BJ (cell line): Measurements from ENCODE around the gene GRIK1. TPM values are rescaled to one million over a fixed set of nuclear protein-coding genes. Genes with fewer than 3 reads are reported as not detected.

Experiments
- CTCF ChIA-PET: fragments of 350-600 bp; formaldehyde crosslinking; extraction: SDS; loops from one replicate; lab custom pipeline; 2021; ENCODE audit warnings: antibody characterized with exemption, inconsistent platforms; lab: Yijun Ruan, JAX
- POLR2A ChIA-PET: fragments of 300-600 bp; sonication (Branson Sonifier 250); formaldehyde crosslinking; extraction: SDS; loops from one replicate; lab custom pipeline; 2021; ENCODE audit warnings: antibody characterized with exemption; lab: Charles Lee
- DNase-seq: peaks from one replicate; pipeline ENCODE4 v3.0.0-alpha.2; 2011; ENCODE audit warnings: low read depth
- H3K27me3 ChIP-seq: 2 replicates; pipeline ENCODE4 v1.6.0; 2011; ENCODE audit warnings: low read length; ENCODE audit not compliant: control insufficient read depth, insufficient read depth
- H3K36me3 ChIP-seq: 2 replicates; pipeline ENCODE4 v1.5.1; 2011; ENCODE audit warnings: low read length; ENCODE audit not compliant: control insufficient read depth, insufficient read depth
- H3K4me3 ChIP-seq: 2 replicates; pipeline ENCODE4 v1.5.1; 2011; ENCODE audit warnings: low read depth, mild to moderate bottlenecking, control low read depth, low read length
- polyA plus RNA-seq: library from polyadenylated mRNA; depleted of rRNA; stranded (reverse); fragments of >200 nt; gene quantifications from 2 replicates; pipeline ENCODE4 v1.2.3, GENCODE V29; 2011
- TF ChIP-seq, protein P1 (sequence below): IDR thresholded peaks from 2 replicates; pipeline ENCODE4 v1.5.1; 2011; ENCODE audit warnings: low read depth, mild to moderate bottlenecking, control low read depth, inconsistent platforms, low read length, moderate library complexity; ENCODE audit not compliant: insufficient read depth

Gene GRIK1
- polyA plus RNA-seq, 1 experiment: 0.04 TPM

DNA sequence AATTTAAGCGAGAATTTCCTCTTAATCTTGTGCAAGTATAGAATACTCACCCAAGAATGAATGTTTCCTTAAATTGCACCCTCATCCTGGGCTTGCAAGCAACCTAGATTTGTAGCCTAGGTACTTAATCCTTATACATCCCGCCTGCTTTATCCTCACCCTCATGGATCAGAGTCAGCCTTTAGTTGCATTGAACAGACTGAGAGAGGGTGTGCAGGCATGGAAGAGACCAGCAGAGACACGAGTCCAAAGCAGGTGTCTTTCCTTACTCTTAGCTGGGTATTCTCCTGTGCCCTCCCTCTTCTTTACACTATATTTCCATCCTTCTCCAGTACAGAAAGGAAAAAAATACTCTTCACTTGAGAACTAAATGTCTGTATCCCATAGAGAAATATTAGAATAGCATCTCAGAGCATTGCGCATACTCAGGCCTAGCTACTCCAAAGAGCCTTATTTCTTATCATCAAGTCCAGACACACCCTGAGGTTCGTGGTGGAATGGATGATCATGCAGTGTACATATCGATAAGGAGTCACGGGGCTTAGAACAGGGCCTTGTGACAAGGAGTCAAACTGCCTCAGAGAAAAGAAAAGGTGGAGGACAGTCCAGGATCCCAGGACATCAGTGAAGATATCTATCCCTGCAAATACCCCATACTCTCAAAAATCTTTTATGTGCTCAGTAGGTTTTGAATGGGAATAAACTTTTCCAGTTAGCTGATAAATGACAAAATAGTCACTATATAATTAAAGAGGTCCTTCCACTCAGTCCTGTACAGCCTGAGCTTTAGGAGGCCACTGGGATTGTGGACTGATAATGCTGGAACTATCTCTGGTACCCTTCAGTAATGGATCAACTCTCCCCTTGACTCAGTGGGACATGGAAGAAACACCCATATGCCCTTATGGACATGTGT lies 297.9 kb downstream of the GRIK1 start:
- Histone ChIP-seq H3K4me3 (no peak overlapping the region), H3K27me3 (no peaks in the 10 kb centered on the region), H3K36me3 (no peaks in the 10 kb centered on the region)
- TF ChIP-seq, protein P1, sequence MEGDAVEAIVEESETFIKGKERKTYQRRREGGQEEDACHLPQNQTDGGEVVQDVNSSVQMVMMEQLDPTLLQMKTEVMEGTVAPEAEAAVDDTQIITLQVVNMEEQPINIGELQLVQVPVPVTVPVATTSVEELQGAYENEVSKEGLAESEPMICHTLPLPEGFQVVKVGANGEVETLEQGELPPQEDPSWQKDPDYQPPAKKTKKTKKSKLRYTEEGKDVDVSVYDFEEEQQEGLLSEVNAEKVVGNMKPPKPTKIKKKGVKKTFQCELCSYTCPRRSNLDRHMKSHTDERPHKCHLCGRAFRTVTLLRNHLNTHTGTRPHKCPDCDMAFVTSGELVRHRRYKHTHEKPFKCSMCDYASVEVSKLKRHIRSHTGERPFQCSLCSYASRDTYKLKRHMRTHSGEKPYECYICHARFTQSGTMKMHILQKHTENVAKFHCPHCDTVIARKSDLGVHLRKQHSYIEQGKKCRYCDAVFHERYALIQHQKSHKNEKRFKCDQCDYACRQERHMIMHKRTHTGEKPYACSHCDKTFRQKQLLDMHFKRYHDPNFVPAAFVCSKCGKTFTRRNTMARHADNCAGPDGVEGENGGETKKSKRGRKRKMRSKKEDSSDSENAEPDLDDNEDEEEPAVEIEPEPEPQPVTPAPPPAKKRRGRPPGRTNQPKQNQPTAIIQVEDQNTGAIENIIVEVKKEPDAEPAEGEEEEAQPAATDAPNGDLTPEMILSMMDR: no peak
- POLR2A ChIA-PET: no interaction called here
- CTCF ChIA-PET: interaction anchor here (1.1 kb wide), 1 partner anchor 8 kb away, joined by 4 read pairs; no protein-coding TSS in a partner anchor
- DNase-seq: no peak

DNA sequence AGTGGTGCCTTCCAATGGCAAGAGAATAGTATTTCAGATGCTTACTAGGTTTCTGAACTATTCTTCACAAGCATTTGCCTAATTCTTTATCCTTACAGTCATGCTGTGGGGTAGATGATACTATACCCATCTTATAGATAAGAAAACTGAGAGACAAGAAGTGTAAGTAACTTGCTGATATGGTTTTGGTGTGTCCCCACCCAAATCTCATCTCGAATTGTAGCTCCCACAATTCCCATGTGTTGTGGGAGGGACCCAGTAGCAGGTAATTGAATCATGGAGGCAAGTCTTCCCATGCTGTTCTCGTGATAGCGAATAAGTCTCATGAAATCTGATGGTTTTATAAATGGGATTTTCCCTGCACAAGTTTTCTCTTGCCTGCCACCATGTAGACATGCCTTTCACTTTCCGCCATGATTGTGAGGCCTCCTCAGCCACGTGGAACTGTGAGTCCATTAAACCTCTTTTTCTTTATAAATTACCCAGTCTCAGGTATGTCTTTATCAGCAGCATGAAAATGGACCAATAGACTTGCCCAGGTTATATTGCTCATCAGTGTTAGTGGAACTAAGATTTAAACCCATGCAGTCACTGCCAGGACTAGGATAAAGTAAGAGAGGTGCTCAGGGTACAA lies 298.7 kb downstream of the GRIK1 start:
- POLR2A ChIA-PET: no interaction called here
- Histone ChIP-seq H3K36me3 (no peaks in the 10 kb centered on the region), H3K27me3 (no peaks in the 10 kb centered on the region), H3K4me3 (no peak overlapping the region)
- TF ChIP-seq, protein P1: no peak
- no peak for DNase-seq
- CTCF ChIA-PET: no interaction called here

DNA sequence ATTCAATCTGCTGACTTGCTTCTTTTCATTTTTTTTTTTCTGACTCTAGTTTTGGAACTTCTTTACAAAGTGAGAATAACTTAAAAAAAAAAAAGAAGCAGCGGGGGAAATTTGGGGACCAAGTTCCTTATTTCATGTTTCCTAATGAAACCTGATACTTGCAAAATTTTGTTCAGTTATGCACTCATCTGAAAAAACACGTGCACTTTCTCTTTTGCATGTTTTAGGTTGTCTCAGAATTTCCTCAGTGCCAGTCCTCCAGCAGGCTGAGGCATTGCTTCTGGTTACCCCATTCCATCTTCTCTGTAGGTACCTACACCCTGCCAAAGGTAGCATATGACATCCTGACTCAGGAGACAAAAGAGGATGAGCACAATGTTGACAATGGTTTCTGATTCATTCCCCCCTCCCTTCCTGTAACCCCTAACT lies 299.7 kb downstream of the GRIK1 start:
- ChIA-PET POLR2A (interaction anchor here (0.6 kb wide), 1 partner anchor 24 kb away, joined by 4 read pairs; no protein-coding TSS in a partner anchor), CTCF (no interaction called here)
- Histone ChIP-seq H3K27me3 (no peaks in the 10 kb centered on the region), H3K36me3 (no peaks in the 10 kb centered on the region), H3K4me3 (no peak overlapping the region)
- TF ChIP-seq, protein P1: no peak
- no peak for DNase-seq

DNA sequence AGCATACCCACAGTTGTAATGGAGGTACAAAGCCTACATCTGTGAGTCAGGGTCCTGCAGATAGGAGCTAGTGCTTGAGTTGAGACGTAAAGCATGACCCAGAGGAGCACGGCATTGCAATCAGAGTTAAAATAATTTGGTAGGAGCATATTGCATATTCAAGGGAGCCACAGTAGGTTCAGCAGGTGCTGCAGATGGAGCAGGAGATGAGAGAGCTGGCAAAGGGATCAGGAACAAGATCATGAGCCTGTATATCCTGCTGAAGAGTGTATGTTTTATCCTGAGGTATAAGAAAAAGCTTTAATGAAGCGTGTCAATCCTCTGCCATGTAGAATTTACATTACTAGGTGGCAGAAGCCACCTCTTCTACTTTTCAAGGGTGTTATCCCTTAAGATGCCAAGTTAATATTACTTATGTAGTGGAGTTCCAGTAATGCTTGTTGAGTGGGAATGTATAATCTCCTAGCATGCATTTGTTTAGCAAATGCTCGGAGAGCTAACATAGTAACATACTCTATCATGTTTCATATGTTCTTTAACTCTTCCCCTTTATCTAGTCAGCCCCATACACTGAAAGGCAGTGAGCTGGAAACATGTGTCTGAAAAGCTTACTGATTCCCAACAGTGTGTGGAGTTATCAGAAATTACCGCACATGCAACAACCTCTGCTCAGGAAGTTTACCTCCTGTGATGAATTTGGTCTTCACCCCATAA lies 300.3 kb downstream of the GRIK1 start:
- no peak overlapping the region for H3K4me3 ChIP-seq
- TF ChIP-seq, protein P1: no peak
- H3K36me3 ChIP-seq: no peaks in the 10 kb centered on the region
- ChIA-PET POLR2A (no interaction called here), CTCF (interaction anchor here (1.1 kb wide), 1 partner anchor 9 kb away, joined by 4 read pairs; no protein-coding TSS in a partner anchor)
- DNase-seq: no peak
- H3K27me3 ChIP-seq: no peaks in the 10 kb centered on the region
